H1 (cell line): ENCODE results near the gene SMIM15.

Source experiments
- BCL11A ChIP-seq, 2 experiments: IDR thresholded peaks; one replicate each; pipeline ENCODE4 v1.6.1; 2011; ENCODE audit warnings: low read depth in 2 of 2, low read length in 2 of 2, mild to moderate bottlenecking in 2 of 2
- NRF1 ChIP-seq: IDR thresholded peaks from 2 replicates; pipeline ENCODE4 v1.6.1; 2011; ENCODE audit warnings: mild to moderate bottlenecking, low read depth, low read length, improper control_type of control experiment
- PHF8 ChIP-seq: fragments of 200-600 bp; sonication (generic); conservative IDR thresholded peaks from 2 replicates; pipeline ENCODE4 v1.7.1; 2012; ENCODE audit warnings: low read depth, mild to moderate bottlenecking, inconsistent platforms, low read length, moderate library complexity
- TF ChIP-seq, protein P1 (sequence below), 3 experiments: IDR thresholded peaks; 1 replicate in 2 of 3; 2 replicates in 1 of 3; pipeline versions ENCODE4 v1.5.1 to v1.6.1; 2011; ENCODE audit warnings: low read length in 3 of 3, mild to moderate bottlenecking in 3 of 3, inconsistent platforms in 2 of 3, low read depth in 1 of 3, moderate library complexity in 1 of 3; ENCODE audit not compliant: insufficient read depth in 1 of 3; ENCODE audit errors: control extremely low read depth in 1 of 3

DNA sequence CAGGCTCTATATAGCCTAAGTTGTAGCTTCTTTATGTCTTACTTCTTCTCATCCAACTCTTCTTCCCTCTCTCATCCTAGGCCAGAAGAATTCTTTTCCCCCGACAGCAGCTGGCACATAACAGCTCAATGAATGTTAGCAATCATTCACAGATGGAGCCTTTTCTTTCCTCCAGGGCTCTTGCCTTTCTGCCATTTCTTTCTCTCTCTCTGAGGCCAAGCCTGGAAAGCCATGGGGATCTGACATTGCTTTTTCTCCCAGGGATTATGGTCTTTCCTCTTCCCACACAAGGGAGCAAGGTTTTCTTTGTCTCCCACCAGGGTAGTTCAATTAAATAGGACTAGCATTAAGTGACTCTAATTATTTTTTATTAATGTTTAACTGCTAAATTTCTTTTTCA is 20.5 kb downstream of the SMIM15 start:
- TF ChIP-seq NRF1 (no peak), PHF8 (no peak), BCL11A (IDR thresholded peaks at IDR 0.05; ENCODE audit: low read depth in 2 of 2, low read length in 2 of 2) (no peak)
- TF ChIP-seq, protein P1, sequence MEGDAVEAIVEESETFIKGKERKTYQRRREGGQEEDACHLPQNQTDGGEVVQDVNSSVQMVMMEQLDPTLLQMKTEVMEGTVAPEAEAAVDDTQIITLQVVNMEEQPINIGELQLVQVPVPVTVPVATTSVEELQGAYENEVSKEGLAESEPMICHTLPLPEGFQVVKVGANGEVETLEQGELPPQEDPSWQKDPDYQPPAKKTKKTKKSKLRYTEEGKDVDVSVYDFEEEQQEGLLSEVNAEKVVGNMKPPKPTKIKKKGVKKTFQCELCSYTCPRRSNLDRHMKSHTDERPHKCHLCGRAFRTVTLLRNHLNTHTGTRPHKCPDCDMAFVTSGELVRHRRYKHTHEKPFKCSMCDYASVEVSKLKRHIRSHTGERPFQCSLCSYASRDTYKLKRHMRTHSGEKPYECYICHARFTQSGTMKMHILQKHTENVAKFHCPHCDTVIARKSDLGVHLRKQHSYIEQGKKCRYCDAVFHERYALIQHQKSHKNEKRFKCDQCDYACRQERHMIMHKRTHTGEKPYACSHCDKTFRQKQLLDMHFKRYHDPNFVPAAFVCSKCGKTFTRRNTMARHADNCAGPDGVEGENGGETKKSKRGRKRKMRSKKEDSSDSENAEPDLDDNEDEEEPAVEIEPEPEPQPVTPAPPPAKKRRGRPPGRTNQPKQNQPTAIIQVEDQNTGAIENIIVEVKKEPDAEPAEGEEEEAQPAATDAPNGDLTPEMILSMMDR (IDR thresholded peaks at IDR 0.05; ENCODE audit: control extremely low read depth in 1 of 3, insufficient read depth in 1 of 3, low read depth in 1 of 3, low read length in 3 of 3): no peak
